Mucosa of gallbladder (tissue), 1 donor: ENCODE data around the gene MRNIP. TPM values are rescaled to one million over a fixed set of nuclear protein-coding genes. Genes with fewer than 3 reads are reported as not detected.

ENCODE experiments used
- DNase-seq: peaks from one replicate; pipeline ENCODE4 v3.0.0-alpha.2; 2020; ENCODE audit warnings: low spot score
- total RNA-seq: library from RNA; stranded (reverse); gene quantifications from one replicate; pipeline ENCODE4 v1.2.1, GENCODE V29; 2021
- donor health status: DM: no; HTN: no; CAD: no.

The MRNIP gene
- total RNA-seq, 1 donor from 2014 or later = 38.6 TPM

GRCh38 chr5:179887802-179888201 is 29.2 kb upstream of the MRNIP start:
- DNase-seq = no peak

DNA sequence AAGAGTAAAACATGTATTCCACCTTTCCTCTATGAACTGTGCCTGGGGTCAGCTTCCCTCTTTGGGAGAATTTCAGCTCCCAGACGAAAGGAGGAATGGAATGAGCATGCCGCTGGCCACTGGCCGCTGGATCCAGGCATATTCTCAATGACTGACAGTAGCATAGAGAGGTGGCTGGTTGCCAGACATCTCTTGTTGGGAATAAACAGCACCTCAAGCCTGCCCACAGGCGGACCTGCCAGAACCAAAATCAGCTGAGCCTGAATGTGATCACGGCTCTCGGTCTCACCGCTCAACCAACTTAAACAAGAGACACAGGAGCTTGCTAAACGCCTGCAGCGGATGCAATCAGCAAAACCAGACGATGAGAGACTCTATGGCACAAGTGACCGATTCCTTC is 28.5 kb upstream of the MRNIP start:
- no peak for DNase-seq

GRCh38 chr5:179886190-179886911 is 27.7 kb upstream of the MRNIP start:
- no peak for DNase-seq

GRCh38 chr5:179885491-179886090 is 27.0 kb upstream of the MRNIP start:
- no peak for DNase-seq

GRCh38 chr5:179883163-179883562 is 24.5 kb upstream of the MRNIP start:
- no peak for DNase-seq

- DNase-seq = no peak
These were observed 23.7 kb upstream of the MRNIP start for GRCh38 chr5:179882338-179882737.

DNA sequence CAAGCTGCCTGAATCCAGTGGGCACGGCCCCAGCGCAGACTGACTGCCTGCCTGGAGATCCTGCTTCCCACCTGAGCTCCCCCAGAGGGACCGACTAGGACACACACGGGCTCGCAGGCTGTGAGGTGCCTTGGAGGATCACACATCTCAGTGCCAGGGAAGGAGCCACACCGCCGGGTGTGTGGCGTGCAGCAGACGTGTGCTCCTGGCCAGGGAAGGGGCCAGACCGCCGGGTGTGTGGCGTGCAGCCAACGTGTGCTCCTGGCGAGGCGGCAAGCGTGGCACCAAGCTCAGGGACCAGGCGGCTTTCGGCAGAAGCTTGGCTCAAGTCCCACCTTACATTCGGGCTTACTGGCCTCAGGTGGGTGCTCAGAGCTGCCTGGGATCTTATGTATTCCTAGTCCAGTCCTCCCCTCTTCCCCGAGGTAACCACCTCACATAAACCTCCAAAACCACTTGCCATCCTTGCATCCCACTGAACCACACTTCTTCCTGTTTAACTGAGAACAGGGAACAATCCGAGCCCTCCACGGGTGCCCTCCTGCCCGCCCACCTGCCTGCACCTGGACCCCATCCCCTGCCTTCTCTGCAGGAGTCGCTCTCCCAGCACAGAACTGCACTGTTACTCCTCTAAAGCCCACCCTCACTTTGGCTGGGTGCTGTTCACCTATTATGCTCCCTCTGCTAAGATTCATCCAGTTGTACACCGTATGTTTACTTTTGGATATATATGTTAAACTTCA is 22.4 kb upstream of the MRNIP start:
- no peak for DNase-seq

GRCh38 chr5:179880066-179880650 is 21.5 kb upstream of the MRNIP start:
- no peak for DNase-seq

DNA sequence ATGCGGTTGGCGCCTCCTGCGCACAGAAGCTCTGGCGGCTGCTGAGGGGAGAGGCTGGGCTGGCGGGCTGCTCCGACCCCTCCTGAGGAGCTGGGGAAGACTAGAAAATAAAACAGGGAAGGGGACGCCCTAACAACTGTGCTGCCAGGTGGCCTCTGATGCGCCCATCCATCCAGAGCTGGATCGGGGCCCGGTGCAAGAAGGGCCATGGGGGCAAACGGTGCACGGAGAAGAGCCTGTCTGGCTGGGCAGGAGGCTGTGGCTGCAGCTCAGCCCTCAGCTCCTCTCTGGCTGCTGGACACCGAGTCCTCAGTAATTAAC is 21.0 kb upstream of the MRNIP start:
- no peak for DNase-seq

DNA sequence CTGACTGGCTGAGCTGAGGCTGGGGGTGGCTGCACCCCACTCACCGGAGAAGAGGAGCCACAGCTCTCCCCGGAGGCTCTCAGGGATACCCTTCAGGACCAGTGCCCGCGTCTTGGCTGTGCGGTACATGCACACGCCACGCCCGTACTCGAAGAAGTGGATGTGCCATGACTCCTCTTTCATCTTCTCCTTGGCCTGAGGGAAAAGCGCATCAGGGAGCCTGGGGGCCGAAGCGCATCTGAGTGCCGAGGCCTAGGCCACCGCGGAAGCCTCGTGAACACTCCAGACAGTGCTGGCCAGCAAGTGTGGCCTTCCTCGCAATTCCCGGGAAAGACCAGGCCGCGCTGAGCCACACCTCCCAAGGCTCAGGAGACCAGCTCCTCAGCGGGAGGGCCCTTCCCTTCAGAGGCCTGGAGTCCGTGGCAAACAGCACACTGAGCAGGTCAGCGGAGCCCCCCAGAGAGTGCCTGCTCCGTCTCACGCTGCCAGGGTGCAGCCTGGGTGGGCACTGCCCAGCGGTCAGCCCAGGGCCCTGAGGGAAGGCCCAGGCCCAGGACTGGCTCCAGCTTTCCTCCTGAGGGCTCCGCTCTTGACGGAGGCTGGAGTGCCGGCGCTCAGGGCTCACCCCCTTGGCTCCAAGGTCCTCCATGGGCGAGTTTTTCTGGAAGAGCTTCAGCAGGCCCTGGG is 20.5 kb upstream of the MRNIP start:
- DNase-seq = no peak

DNA sequence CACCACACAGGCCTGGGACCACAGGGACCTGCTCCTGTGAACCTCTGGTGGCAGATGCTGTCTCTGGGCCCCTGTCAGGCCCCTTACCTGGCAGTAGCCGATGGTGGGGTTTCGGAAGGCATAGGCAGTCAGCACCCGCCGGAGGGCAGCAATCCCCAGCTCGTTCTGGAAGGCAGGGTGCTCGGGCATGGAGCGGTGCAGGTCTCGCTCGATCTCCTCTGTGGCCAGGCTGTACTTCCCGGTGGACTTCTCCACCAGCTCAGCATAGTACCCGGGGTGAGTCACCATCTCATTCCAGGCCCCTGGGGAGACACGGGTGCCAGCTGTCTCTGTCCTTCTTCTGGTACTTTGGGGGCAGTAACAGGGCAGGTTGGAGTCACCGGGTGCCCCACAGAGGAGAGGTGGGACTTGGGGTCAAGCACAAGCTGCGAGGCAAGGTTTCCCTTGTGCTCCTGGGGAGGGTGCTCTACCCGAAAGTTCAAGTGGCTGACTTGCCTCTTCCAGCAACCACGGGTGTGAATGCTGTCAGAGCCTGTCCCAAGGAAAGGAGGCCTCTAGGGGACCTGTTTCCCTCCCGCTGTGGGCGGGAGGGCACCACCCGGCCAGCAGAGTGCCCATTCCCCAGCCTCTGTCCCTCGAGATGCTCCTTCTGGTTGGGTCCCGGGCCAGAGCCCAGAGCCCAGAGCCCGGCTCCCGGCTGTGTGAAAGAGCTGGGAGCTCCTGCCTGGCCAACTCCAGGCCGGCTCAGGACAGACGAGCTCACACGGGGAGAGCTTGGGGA is 19.8 kb upstream of the MRNIP start:
- no peak for DNase-seq

GRCh38 chr5:179876610-179876952 is 18.0 kb upstream of the MRNIP start:
- DNase-seq = no peak

DNA sequence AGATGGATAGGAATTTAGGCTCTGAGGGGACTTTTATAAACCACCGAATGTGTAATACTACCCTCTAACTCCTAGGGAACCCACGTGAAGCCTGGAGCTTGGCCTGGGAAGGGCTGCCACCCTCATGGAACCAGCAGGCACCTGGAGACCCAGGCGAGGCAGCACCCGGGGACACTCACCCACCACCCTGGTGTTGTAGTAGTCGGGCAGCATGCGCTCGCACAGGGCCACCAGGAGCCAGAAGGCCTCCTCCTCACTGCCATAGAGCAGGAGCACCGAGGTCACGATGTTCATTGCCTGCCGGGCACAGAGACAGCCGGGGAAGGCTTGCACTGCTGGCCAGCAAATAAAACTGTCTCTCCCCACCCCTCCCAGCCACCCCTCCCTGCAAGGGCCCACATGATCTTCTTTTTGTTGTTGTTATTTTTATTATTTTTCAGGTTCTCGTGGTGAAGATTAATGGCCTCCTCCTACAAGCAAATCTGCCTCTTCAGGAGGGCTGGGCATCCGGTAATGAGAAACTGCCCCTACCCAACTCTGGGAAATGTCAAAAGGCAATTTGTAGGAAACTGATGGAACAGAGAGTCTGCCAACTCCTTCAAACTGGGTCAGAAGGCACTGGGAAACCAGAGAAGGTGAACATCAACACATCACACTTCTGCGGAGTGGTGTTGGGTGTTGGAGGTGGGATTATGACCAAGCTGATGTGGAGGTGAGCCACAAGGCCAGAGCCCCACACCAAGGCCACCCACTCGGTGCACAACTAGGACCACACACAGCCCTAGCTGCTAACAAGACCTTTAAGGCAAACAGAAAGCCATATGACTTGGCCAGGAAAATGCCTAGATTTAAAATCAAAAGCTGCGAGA is 17.4 kb upstream of the MRNIP start:
- DNase-seq = no peak

DNA sequence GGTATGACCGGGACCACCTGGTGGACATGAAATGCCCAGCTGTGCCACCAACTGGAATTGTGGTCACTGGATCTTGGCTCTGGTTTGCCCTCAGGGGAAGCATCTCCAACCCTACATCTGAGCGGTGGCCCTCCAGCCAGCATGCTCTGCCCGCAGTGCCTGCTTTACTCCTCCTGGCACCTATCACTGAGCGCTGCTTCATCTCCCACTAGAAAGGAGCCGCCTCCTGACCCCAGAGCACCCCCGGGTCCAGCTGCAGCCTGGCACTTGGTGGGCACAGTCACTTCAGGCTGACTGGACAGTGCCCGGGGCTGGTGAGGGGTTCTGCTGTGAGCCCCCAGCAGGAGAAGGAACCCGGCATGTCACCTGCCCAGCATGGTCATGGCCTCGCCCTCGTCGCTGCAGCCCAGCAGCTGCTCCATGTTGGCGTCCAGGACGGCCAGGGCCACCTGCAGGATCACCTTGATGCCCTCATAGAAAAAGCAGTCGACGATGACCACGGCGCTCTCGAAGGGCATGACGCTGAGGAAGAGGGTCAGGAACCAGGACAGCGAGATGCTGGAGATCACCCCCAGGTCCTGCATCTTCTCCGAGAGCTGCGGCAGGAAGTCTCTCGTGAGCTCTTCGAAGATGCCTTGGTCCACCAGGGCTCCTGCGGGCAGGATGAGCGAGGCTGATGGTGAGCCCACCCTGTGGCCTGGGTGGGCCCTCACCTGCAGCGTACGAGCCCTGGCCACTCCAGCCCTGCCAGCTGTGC is 16.1 kb upstream of the MRNIP start:
- no peak for DNase-seq

DNA sequence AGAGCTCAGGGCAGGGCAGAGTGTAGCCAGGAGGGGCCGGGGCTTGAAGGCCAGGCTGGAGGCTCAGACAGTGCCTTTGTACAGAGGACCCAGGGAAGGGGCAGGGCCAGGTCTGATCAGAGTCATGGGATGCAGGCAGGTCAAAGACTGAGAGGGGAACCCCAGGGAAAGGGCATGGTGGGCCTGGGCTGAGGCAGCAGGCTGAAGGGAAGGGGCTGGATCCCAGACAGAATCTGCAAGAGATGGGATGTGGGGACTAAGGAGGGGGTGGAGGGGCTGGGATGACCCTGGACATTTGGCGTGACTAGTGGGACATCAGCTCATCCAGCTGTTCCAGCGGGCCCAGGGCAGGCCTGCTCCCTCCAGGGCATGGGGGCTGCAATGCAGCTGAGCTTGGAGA is 15.5 kb upstream of the MRNIP start:
- no peak for DNase-seq

DNA sequence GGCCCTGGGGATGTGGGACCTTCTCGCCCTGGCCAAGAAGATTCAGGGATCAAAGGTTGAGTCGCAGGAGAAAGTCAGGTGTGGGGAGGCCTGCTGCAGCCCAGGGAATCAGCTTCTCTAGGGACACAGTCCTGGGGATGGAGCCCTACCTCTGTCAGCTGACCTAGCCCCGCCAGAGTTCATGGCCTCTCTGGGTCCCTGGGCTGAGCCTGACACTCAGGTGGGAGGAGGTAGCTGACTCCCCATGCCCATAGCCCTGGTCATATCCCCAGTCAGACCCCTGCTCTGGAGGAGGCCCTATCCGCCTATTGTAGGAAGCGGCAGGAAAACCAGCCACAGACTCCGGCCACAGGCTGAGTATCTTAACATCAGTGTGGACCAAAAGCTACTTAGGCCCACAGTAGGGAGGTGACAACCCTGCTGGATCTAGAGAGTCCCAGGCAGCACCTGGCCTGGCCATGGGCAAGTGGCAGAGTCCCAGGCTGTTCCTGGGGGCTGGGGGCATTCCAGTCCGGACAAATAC is 15.0 kb upstream of the MRNIP start:
- no peak for DNase-seq

DNA sequence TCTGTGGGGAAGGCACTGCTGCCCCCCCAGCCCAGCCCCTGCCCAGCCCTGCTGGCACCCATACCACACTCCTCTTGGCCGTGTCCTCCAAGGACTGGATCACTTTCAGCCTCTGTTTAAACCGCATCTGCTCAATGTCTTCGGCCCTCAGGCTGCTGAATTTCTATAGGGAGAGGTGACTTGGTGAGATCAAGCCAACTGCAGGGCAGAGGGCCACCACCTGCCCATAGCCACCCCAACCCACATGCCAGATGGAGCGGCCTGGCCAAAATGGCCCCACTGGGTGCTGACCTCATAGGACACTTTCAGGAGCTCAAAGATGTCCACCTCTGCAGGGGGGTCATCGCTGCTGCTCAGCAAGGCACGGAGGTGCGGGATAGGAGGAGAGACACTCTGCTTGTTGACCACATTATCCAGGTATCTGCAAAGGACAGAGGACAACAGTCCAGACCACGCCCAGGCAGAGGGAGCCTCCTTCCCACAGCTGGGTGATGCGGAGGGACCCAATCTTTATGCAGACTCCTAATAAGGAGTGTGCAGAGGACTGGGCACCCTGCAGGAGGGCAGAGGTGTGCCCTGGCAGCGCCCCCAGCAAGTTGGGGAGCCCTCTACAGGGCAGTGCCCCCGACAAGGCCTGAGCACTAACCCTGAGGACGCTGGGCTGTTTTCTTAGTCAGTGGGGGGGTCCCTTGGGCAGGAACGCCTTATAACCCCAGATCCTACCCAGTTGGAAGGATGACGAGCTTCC is 14.4 kb upstream of the MRNIP start:
- no peak for DNase-seq

DNA sequence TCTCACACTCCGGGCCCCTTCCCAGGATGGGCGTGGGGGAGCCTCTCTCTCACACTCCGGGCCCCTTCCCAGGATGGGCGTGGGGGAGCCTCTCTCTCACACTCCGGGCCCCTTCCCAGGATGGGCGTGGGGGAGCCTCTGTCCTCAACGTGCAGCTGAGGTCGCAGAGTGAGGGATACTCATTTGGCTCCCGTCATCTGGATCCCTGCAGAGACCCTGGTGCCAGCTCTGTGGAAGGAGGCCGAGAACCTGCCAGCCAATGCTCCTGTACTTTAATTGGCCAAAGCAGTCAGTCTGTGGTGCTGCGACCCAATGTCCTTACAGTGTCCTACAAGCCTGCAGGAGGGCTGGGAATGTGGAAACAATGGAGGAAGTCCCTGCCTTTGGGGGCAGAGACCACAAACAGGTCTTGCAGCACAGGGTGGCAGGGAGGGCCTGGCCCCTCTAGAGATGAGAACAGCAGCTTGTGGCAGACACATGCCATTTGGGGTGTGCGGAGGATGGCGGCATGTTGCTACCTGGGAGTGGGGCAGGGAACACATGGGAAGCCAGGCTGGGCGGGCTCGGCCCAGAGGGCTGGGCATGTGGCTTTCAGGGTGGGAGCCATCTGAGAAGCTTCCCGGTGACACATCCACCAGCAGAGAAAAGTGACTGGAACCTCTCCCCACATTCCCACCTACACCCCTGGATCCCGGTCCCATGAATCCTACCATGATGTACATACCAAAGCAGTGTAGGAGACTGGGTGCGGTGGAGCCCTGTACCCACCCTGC is 13.6 kb upstream of the MRNIP start:
- DNase-seq = no peak
